CD4-positive, alpha-beta T cell (primary cell): Measurements from ENCODE around the gene TNC. TPM values are rescaled to one million over a fixed set of nuclear protein-coding genes. Genes with fewer than 3 reads are reported as not detected.

Experiments
- ATAC-seq: fragments of 200-7000 bp; cut with Tn5 transposase; one replicate; pipeline ENCODE4 v1.10.0; 2022; ENCODE audit warnings: mild to moderate bottlenecking; ENCODE audit not compliant: poor library complexity
- CTCF ChIA-PET: fragments of 350-600 bp; sonication (Branson Sonifier 250); formaldehyde crosslinking; loops from one replicate; lab custom pipeline; 2021; ENCODE audit warnings: antibody characterized with exemption, inconsistent platforms; lab: Charles Lee
- POLR2A ChIA-PET: fragments of 350-600 bp; sonication (Branson Sonifier 250); formaldehyde crosslinking; loops from one replicate; lab custom pipeline; 2021; ENCODE audit warnings: antibody characterized with exemption, inconsistent platforms; lab: Charles Lee
- DNase-seq, 14 experiments: peaks; one replicate each; pipeline ENCODE4 v3.0.0-alpha.2; 2013 to 2020; ENCODE audit warnings: mixed read lengths in 2 of 14
- H3K27ac ChIP-seq, 2 donors: one replicate each; pipeline versions ENCODE4 v1.5.1 to v1.7.0; 2013; ENCODE audit warnings: low read length in 2 of 2, low read depth in 1 of 2, mild to moderate bottlenecking in 1 of 2
- H3K27me3 ChIP-seq, 2 experiments: 1 replicate in 1 of 2; 2 replicates in 1 of 2; pipeline versions ENCODE4 v1.6.1 to v1.7.0; 2013; ENCODE audit warnings: low read length in 2 of 2, control low read depth in 1 of 2, mild to moderate bottlenecking in 1 of 2, moderate library complexity in 1 of 2; ENCODE audit not compliant: insufficient read depth in 2 of 2, control insufficient read depth in 1 of 2
- H3K36me3 ChIP-seq: one replicate; pipeline ENCODE4 v1.6.1; 2013; ENCODE audit warnings: low read length, control low read depth; ENCODE audit not compliant: insufficient read depth
- H3K4me1 ChIP-seq: one replicate; pipeline ENCODE4 v1.6.1; 2013; ENCODE audit warnings: low read length, control low read depth; ENCODE audit not compliant: insufficient read depth
- H3K4me3 ChIP-seq: one replicate; pipeline ENCODE4 v1.5.1; 2013; ENCODE audit warnings: mild to moderate bottlenecking, low read length, moderate library complexity
- H3K9me3 ChIP-seq, 2 experiments: 1 replicate in 1 of 2; 2 replicates in 1 of 2; pipeline versions ENCODE4 v1.6.1 to v1.7.0; 2013; ENCODE audit warnings: low read length in 2 of 2, mild to moderate bottlenecking in 2 of 2, control low read depth in 1 of 2, moderate library complexity in 1 of 2; ENCODE audit not compliant: control insufficient read depth in 1 of 2, insufficient read depth in 1 of 2
- H3K27ac Mint-ChIP-seq: one replicate; pipeline ENCODE4 v1.8.0; 2020; ENCODE audit warnings: mixed read lengths
- H3K27me3 Mint-ChIP-seq: one replicate; pipeline ENCODE4 v1.8.0; 2021; ENCODE audit warnings: mixed read lengths
- H3K36me3 Mint-ChIP-seq: one replicate; pipeline ENCODE4 v1.8.0; 2021; ENCODE audit warnings: low read depth, mixed read lengths
- H3K4me1 Mint-ChIP-seq: one replicate; pipeline ENCODE4 v1.8.0; 2021; ENCODE audit warnings: low read depth, mixed read lengths
- H3K4me3 Mint-ChIP-seq: one replicate; pipeline ENCODE4 v1.8.0; 2020; ENCODE audit warnings: mild to moderate bottlenecking, mixed read lengths
- H3K9me3 Mint-ChIP-seq: one replicate; pipeline ENCODE4 v1.8.0; 2020; ENCODE audit warnings: mixed read lengths
- CTCF ChIP-seq: fragments of 200-600 bp; IDR thresholded peaks from one replicate; pipeline ENCODE4 v1.8.0; 2022; ENCODE audit warnings: antibody characterized with exemption, mild to moderate bottlenecking
- intact Hi-C, 2 experiments: fragments of 100-400 bp; cut with DNase I in 1 of 2; cut with micrococcal nuclease in 1 of 2; formaldehyde crosslinking; loops; one replicate each; pipeline versions ENCODE4 v1.15.1 to v1.9.0; 2023 to 2025; cut with DNase I, micrococcal nuclease
- total RNA-seq, 174 experiments: library from RNA in 2 of 174; stranded (reverse) in 2 of 174; gene quantifications; one replicate each; pipeline ENCODE4 v1.2.3 and lab custom pipeline; 2021 to 2026

TNC gene
- total RNA-seq, 2 experiments from 2014 or later: 0.03 to 0.05 TPM

GRCh38 chr9:115114546-115114945 is 3.4 kb downstream of the TNC start:
- H3K4me1 Mint-ChIP-seq: no peaks in the 10 kb centered on the region
- no peaks in the 10 kb centered on the region for H3K36me3 Mint-ChIP-seq
- no peaks in the 10 kb centered on the region for H3K9me3 Mint-ChIP-seq
- no peak overlapping the region for H3K27ac Mint-ChIP-seq
- intact Hi-C loops: no loop called here
- TF ChIP-seq CTCF: no peak
- Histone ChIP-seq H3K4me1 (peaks cover 4% of the 10 kb centered on the region), H3K9me3 (peaks cover 0 to 8% of the 10 kb centered on the region in 2 experiments), H3K27me3 (peaks cover 35 to 47% of the 10 kb centered on the region in 2 experiments), H3K4me3 (no peak overlapping the region), H3K27ac (no peak overlapping the region), H3K36me3 (no peaks in the 10 kb centered on the region)
- H3K4me3 Mint-ChIP-seq: no peak overlapping the region
- DNase-seq (no peak), ATAC-seq (no peak)
- peaks cover 80% of the 10 kb centered on the region for H3K27me3 Mint-ChIP-seq
- CTCF ChIA-PET: no interaction called here
- POLR2A ChIA-PET: no interaction called here

DNA sequence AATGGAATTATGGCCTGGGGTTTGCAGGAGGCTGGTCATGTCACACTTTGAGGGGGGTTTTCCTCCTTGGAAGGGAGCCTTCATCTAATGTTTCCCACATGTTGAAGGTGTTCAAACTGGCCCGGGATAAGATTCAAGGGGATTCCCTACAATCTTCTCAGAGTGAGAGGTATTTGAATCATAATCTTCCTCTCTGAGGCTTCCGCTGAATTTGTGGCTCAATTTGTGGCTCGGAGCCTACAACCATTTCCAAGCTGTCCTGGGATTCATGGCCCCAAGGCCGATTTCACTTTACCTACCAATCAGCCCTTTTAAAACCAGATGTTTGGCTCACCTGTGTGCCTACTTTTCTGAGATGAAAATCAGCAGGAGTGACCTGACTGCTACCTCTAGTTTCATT is 3.9 kb downstream of the TNC start:
- Mint-ChIP-seq H3K9me3 (no peaks in the 10 kb centered on the region), H3K4me3 (no peak overlapping the region), H3K27ac (no peak overlapping the region), H3K4me1 (no peaks in the 10 kb centered on the region), H3K36me3 (no peaks in the 10 kb centered on the region), H3K27me3 (peaks cover 79% of the 10 kb centered on the region)
- Histone ChIP-seq H3K36me3 (no peaks in the 10 kb centered on the region), H3K27ac (no peak overlapping the region), H3K4me1 (peaks cover 4% of the 10 kb centered on the region), H3K9me3 (peaks cover 0 to 8% of the 10 kb centered on the region in 2 experiments), H3K4me3 (no peak overlapping the region), H3K27me3 (peaks cover 35 to 43% of the 10 kb centered on the region in 2 experiments)
- TF ChIP-seq CTCF: no peak
- POLR2A ChIA-PET: no interaction called here
- ATAC-seq (no peak), DNase-seq (no peak)
- intact Hi-C loops: no loop called here
- CTCF ChIA-PET: no interaction called here

DNA sequence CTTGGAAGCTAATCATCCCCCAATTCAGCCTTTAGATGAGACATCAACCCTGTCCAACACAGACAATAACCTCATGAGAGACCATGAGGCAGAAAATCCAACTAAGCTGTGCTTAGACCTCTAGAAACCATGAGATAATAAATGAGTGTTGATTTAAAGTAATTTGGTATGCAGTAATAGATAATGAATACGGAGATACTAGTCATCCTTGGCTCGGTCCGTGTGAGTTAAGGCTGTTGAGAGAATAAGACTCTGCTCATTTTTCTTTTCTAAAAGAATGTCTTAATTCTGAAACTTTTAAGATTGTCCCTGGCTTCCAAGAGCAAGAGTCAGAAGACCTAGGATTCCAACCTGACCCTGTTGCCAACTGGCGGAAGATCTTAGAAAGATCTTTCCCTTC is 6.1 kb downstream of the TNC start:
- Histone ChIP-seq H3K27me3 (peaks cover 16 to 22% of the 10 kb centered on the region in 2 experiments), H3K27ac (no peak overlapping the region), H3K4me3 (no peak overlapping the region), H3K36me3 (no peaks in the 10 kb centered on the region), H3K9me3 (no peaks in the 10 kb centered on the region), H3K4me1 (no peaks in the 10 kb centered on the region)
- Mint-ChIP-seq H3K27ac (no peak overlapping the region), H3K27me3 (peaks cover 69% of the 10 kb centered on the region), H3K4me3 (no peak overlapping the region), H3K36me3 (no peaks in the 10 kb centered on the region), H3K4me1 (no peaks in the 10 kb centered on the region), H3K9me3 (no peaks in the 10 kb centered on the region)
- ChIA-PET CTCF (interaction anchor here (0.7 kb wide), 1 partner anchor 329 kb away, joined by 4 read pairs; no protein-coding TSS in a partner anchor), POLR2A (no interaction called here)
- ATAC-seq (no peak), DNase-seq (no peak)
- intact Hi-C loops: no loop called here
- TF ChIP-seq CTCF: no peak
